22Rv1 (cell line): ENCODE measurements around the gene AATK.

ENCODE experiments used
- CTCF ChIP-seq: fragments of 450-650 bp; IDR thresholded peaks from 2 replicates; pipeline ENCODE4 v1.5.1; 2017; ENCODE audit warnings: mild to moderate bottlenecking
- ZFX ChIP-seq: fragments of 450-650 bp; IDR thresholded peaks from 2 replicates; pipeline ENCODE4 v1.6.1; 2017; ENCODE audit warnings: antibody characterized with exemption, borderline replicate concordance

- no peak for TF ChIP-seq CTCF
- TF ChIP-seq ZFX, result no peak
Observed at GRCh38 chr17:81180836-81181810, 15.1 kb upstream of the AATK start.
